Lower leg skin (tissue), 4 donors: Measurements from ENCODE around the gene DBX1. TPM values are rescaled to one million over a fixed set of nuclear protein-coding genes. Genes with fewer than 3 reads are reported as not detected.

Experiments used
- DNase-seq, 2 donors: peaks; one replicate each; pipeline ENCODE4 v3.0.0-alpha.2; 2019; ENCODE audit warnings: low spot score in 2 of 2
- H3K4me3 ChIP-seq: fragments of 200-600 bp; sonication (generic); 2 replicates; pipeline ENCODE4 v1.5.1; 2017; ENCODE audit warnings: mild to moderate bottlenecking, low read depth; ENCODE audit not compliant: poor library complexity, severe bottlenecking
- POLR2A ChIP-seq, 2 donors: fragments of 450-650 bp; IDR thresholded peaks; one replicate each; pipeline ENCODE4 v1.6.1; 2016 to 2017; ENCODE audit warnings: antibody characterized with exemption in 2 of 2, mild to moderate bottlenecking in 1 of 2, moderate library complexity in 1 of 2
- WGBS, 2 donors: methylation state at CpG; one replicate each; pipeline ENCODE4 v1.1.5; 2018; 5-methylcytosine and 5-hydroxymethylcytosine counted together
- intact Hi-C: fragments of 100-400 bp; cut with DNase I; formaldehyde crosslinking; loops from one replicate; pipeline ENCODE4 v1.15.0; 2023; ENCODE audit warnings: low total_unique reads
- total RNA-seq, 4 donors: library from RNA; depleted of rRNA; stranded (reverse); fragments of >200 nt; gene quantifications; one replicate each; pipeline ENCODE4 v1.1.0, GENCODE V29; 2016
- TF ChIP-seq, protein P1 (sequence below), 3 donors: fragments of 450-650 bp; IDR thresholded peaks; one replicate each; pipeline ENCODE4 v1.5.1; 2016; ENCODE audit warnings: antibody characterized with exemption in 3 of 3, mild to moderate bottlenecking in 3 of 3, moderate library complexity in 2 of 3

DBX1 gene
- total RNA-seq, 4 donors from 2014 or later, result not detected

DNA sequence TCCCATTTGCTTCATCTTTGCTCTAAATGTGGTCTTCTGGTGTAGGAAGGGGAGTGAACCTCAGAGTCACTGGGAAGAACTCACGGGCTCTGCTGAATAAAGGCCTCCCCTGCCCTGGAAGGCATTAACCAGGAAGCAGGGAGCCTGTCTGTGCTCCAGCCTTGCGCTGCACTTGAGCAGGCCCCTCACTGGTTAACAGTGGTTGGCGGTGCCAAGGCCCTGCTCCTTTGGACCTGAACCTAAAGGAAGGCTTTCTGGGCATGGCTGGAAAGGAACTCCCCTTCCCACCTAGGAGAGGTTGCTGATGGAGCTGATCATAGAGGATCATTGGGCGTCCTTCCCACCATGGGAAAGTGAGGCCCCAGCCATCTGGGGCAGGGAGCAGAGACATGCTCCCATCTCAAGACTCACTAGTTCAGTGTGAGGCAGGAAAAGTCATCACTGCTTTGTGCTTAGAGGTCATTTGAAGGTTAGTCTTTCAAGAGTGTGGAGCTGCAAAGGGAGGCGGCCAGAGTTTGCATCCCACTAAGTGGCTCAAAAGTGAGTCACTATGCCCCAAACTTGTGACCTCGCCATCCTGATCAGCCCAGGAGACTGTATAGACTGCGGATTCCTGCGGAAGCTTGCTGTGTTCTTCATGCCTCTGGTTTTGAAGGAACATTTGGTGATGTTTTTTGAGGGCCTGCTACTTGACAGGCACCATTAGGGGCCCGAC, 50.4 kb downstream of the DBX1 start:
- intact Hi-C loops, result no loop called here
- no peak overlapping the region for H3K4me3 ChIP-seq
- 96 to 97% methylated on average over 9 of the region's 9 CpGs for WGBS, 2 donors
- no peak for DNase-seq
- TF ChIP-seq POLR2A (IDR thresholded peaks at IDR 0.05), result no peak
- TF ChIP-seq, protein P1, sequence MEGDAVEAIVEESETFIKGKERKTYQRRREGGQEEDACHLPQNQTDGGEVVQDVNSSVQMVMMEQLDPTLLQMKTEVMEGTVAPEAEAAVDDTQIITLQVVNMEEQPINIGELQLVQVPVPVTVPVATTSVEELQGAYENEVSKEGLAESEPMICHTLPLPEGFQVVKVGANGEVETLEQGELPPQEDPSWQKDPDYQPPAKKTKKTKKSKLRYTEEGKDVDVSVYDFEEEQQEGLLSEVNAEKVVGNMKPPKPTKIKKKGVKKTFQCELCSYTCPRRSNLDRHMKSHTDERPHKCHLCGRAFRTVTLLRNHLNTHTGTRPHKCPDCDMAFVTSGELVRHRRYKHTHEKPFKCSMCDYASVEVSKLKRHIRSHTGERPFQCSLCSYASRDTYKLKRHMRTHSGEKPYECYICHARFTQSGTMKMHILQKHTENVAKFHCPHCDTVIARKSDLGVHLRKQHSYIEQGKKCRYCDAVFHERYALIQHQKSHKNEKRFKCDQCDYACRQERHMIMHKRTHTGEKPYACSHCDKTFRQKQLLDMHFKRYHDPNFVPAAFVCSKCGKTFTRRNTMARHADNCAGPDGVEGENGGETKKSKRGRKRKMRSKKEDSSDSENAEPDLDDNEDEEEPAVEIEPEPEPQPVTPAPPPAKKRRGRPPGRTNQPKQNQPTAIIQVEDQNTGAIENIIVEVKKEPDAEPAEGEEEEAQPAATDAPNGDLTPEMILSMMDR (IDR thresholded peaks at IDR 0.05), result no peak

Other genes starting within 250 kb of the DBX1 start
- 10 to 100 TPM; 41.4 to 63.2 (median 54.9) TPM for gene HTATIP2, start 203.2 kb upstream of the DBX1 start, total RNA-seq
- 10 to 100 TPM in 3 of 4 donors, 1 to 10 TPM in 1; 8.2 to 14.9 (median 12.9) TPM for gene PRMT3, start 227.2 kb upstream of the DBX1 start, total RNA-seq